SKM-1 treated with dmso at 0.1 percent for 144 hours (cell line): ENCODE data around the gene FAM83D.

Source experiments
- DNase-seq: peaks from one replicate; lab custom pipeline; 2025; ENCODE audit not compliant: unreplicated experiment; lab: John Stamatoyannopoulos, UW

FAM83D gene

DNA sequence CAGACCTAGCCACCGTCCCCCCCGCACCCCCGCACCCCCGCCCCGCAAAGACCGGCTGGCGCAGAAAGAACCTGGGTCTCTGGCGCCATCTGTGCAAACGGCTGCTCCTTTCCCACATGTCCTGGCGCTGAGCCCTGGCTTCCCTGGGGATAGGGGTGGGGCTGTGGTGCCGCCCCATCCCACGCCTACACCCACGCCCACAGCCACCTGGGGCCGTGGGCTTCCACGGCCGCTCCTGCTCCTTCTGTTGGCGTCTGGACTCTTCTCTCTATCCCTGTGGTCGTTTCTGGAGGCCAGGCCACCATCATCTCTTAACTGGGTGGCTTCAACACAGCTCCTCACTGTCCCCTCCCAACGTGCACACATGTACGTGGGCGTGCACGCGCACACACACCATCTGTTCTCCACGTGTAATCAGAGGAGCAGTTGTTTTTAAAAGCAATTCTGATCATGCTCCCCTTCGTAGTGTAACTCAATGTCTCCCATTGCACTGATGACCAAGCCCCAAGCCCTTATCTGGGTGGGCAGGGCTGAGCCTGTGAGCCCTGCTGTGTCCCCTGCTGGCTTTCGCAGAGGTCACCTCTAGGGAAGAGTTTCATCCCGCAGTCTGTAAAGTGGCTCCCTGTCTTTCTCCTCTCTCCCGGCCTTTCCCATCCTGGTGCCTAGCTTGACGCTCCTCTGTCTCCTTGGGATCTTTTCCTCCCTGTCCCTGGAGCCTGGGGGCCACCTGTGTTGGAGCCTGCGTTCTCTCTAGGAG, 31.9 kb upstream of the FAM83D start:
- no peak for DNase-seq

DNA sequence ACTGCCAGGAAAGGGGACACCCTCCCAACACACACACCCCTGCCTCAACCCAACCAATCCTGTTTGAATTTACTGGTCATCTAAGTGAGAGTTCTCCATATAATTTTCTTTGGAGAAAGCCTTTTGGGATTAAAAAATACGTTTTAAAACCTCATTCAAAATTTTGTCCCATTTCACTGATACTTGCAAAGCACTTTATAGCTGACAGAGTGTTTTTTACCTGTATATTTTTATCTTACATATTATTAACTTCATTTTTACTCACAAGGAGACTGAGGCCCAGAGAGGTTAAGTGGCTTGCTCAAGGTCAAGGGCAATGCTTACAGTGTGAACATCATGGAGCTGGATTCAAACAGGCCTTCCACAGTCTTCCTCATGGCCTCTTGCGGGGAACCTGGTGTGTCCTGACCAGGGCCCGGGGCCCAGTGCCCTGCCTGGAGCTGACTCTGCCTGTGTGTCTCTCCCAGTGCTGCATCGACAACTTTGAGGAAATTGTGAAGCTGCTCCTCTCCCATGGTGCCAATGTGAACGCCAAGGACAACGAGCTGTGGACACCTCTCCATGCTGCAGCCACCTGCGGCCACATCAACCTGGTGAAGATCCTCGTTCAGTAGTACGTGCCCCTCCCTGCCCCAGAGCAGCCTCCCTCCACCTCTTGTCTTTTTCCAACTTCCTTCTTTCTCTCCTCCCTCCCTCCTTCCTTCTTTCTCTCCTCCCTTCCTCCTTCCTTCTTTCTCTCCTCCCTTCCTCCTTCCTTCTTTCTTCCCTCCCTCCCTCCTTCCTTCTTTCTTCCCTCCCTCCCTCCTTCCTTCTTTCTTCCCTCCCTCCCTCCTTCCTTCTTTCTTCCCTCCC, 30.9 kb upstream of the FAM83D start:
- DNase-seq, result no peak

DNA sequence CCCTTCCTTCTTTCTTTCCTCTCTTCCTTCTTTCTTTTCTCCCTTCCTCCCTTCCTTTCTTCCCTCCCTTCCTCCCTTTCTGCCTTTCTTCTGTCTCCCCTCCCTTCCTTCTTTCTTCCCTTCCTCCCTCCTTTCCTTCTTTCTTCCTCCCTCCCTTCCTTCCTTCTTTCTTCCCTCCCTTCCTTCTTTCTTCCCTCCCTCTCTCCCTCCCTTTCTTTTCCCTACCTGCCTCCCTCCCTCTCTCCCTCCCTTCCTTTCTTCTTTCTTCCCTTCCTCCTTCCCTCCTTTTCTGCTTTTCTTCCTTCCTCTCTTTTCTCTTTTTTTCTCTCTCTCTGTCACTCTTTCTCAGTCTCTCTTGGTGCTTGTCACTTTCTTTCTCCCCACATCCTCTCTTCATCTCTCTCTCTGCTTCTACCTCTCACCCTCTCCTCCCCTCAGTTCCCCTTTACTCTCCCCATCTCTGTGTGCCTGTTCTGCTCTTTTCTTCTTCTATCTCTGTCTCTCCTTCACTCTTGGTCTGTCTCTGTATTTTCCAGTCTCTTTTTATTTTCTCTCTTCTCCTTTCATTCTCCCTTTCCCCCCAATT, 30.1 kb upstream of the FAM83D start:
- no peak for DNase-seq

DNA sequence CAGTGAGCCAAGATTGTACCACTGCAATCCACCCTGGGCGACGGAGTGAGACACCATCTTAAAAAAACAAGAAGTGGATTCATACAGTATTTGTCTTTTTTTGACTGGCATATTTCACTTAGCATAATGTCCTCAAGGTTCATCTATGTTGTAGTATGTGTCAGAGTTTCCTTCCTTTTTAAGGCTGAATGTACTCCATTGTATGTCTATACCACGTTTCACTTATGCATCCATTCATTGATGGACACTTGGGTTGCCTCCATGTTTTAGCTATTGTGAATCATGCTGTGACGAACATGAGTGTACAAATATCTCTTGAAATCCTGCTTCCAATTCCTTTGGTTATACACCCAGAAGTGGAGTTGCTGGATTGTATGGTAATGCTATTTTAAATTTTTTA, 28.9 kb upstream of the FAM83D start:
- no peak for DNase-seq

DNA sequence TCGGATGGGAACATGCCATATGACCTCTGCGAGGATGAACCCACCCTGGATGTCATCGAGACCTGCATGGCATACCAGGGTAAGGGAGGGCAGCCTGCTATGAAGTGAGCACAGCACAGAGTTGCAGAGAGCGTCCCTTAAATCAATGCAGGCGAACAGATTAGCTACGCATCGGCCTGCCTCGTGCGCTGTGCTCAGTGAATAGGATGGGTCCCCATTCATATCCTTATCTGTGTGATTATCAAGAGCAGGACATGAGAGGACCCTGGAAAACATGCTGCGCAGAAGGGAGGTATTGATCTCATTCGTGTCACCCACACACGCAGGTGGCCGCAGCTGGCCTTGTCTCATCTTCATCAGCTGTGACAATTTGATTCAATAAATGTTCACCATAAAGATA, 25.6 kb upstream of the FAM83D start:
- DNase-seq, result no peak

DNA sequence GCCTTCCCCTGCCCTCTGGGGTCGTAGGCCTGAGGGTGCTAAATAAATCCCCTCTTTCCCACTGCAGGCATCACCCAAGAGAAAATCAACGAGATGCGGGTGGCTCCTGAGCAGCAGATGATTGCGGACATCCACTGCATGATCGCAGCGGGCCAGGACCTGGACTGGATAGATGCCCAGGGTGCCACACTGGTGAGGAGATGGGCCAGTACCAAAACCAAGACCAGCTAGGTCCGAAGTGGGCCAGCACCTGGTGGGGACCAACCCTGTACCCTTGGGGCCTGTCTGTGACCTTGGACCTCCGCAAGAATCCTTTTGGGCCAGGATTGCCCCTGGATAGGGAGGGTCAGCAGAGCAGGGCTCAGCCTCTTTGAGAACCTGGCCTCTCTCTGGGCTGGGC, 23.6 kb upstream of the FAM83D start:
- DNase-seq, result no peak

DNA sequence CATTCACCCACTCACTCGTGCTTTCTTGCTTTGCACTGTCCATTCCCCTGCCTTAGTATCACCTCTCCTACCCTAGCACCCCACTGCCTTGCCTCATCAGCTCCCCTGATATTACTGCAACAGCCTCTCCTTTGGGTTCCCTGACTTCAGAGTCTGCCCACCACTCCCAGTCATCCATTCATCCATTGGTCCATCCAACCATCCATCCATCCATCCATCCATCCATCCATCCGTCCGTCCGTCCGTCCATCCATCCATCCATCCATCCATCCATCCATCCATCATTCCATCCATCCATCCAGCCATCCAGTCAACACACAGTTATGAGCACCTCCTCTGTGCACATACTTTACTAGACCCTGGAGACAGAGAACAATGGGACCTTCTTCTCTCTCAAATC, 22.9 kb upstream of the FAM83D start:
- no peak for DNase-seq

DNA sequence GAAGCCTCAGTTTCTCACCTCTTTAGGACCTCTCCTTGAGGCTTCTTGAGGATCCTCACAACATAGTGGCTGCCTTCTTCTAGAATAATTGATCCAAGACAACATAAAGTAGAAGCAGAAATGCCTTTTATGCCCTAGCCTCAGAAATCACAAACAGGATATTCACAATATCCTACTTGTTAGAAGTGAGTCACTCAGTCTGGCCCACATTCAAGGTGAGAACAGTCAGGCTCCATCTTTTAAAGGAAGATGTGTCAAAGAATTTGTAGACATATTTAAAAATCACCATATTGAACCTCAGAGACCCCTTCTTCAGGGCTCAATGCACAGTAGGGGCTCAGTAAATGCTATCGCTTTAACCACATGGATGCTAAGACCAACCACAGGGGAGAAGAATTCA, 20.8 kb upstream of the FAM83D start:
- no peak for DNase-seq

DNA sequence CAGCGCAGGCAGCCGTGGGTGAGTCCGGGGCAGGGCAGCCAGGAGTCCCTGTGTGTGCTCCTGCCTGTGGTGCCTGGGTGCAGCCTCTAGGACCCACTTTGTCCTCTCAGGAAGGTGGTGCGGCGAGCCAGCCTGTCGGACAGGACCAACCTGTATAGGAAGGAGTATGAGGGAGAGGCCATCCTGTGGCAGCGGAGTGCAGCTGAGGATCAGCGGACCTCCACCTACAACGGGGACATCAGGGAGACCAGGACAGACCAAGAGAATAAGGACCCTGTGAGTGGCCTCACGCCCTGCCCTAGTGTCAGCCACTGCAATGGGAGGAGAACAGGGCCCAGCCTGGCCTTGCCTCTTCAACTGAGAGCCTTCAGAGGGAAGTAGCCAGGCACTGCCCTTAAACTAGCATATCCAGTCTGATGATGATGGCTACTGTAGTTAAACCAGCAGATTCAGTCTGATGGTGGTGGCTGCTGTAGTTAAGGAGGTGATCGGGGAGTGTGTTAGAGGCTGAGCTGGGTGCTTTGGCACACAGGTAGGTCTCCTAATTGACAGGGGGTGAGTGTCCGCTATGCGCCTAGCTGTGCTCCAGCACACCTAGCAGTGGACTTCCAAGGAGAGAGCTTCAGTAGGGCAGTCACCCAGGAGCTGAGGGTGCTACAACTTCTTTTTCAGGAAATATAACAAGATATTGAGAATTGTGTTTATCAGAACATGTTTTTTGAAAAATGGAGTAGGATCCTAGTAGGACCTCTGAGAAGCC, 18.1 kb upstream of the FAM83D start:
- DNase-seq, result no peak

DNA sequence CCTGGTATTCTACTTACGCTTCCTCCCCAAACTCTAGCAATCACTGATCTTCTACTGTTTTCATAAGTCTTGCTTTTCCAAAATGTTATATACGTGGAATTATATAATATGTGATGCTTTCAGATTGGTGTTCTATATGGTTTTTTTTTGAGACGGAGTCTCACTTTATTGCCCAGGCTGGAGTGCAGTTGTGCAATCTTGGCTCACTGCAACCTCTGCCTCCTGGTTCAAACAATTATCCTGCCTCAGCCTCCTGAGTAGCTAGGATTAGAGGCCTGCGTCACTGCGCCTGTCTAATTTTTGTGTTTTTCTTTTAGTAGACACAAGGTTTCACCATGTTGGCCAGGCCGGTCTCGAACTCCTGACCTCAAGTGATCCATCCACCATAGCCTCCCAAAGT, 10.9 kb upstream of the FAM83D start:
- no peak for DNase-seq

DNA sequence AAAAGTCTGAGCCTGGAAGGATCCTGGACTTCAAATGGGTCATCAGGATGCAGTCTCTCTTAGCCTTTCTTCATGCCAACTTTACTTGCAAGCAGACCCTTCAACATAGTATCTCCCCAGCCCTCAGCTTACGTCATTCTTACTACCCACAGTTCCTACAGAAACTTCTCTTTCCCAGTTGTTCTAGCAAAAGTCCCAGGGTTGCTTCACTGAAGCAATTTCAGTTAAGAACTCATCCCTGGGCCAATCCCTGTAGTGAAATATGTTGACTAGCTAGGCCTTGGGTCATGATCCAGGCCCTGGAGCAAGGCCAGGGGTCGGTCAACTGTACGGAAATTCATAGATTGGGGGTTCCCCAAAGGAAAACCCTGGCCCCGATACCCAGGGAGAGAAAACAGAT, 8.6 kb upstream of the FAM83D start:
- no peak for DNase-seq

DNA sequence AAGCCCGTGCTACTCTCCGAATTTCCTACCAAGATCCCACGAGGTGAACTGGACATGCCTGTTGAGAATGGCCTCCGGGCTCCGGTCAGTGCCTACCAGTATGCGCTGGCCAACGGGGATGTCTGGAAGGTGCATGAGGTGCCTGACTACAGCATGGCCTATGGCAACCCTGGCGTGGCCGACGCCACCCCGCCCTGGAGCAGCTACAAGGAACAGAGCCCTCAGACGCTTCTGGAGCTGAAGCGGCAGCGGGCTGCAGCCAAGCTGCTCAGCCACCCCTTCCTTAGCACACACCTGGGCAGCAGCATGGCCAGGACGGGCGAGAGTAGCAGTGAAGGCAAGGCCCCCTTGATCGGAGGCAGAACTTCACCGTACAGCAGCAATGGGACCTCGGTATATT, 8.0 kb upstream of the FAM83D start:
- DNase-seq, result no peak

DNA sequence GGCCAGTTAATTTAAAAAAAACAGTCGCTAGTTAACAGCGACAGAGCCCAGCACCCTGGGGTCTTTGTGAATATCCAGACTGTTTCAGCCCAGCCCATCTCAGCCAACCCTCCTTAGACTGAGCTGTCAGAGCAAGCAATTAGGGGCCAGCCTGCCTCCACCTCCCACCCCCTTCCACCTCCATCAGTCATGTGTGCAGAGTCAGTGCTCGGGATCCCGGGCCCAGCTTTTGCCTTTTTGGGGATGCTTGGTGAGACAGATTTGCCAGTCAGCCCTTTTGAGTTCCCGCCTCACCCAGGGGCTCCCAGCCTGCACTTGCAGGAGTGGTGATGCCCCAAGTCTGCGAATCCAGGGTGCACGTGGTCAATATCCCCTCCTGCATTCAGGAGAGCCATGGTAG, 6.5 kb upstream of the FAM83D start:
- no peak for DNase-seq

DNA sequence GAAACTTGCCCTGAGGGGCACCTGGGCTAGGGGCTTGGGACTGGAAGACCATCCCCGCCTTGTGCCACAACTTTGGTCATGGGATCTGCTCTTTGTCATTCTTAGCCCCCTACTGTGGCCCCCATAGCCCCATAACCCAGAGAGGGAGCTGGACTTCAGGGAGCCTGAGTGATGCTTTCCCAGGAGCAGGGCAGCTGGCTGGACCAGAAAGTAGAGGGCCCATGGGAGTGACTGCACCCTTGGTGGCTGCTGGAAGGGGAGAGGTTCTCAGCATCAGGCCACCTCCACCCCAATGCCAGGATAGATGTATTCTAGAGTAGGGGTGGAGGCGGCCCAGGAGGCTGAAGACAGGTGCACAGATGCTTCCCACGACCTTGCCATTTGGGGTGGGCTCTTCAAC, 5.8 kb upstream of the FAM83D start:
- no peak for DNase-seq

DNA sequence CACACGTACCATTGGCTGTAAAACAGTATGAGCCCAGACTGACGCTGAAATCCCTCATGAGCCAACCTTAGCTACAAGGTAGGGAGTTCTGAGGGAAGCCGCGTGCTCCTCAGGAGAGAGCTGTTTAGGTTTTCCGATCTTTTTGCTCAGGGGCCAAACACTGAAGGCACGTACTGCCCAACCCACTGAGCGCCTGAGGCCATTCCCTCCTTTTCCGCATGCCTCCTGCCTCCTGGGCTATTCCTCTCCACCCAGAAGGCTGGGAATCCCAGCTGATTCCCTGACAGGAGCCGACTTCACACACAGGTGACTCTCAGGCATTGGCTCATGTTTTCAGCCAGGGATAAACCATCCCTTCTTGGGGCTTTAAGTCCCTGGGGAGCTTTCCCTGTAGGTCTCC, 5.4 kb upstream of the FAM83D start:
- DNase-seq, result no peak

DNA sequence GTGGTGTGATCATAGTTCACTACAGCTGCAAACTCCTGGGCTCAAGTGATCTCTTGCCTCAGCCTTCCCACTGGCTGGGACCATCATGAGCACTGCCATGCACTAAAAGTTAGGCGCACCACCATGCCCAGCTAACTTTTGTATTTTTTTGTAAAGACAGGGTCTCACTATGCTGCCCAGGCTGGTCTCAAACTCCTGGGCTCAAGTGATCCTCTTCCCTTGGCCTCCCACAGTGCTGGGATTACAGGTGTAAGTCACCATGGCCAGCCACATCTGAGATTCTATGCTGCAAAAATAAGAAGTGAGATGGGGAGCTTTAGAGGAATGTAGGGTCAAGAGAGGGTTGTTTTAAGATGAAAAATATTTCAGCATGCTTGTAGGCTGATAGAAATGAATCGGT, 1.5 kb upstream of the FAM83D start:
- no peak for DNase-seq

DNA sequence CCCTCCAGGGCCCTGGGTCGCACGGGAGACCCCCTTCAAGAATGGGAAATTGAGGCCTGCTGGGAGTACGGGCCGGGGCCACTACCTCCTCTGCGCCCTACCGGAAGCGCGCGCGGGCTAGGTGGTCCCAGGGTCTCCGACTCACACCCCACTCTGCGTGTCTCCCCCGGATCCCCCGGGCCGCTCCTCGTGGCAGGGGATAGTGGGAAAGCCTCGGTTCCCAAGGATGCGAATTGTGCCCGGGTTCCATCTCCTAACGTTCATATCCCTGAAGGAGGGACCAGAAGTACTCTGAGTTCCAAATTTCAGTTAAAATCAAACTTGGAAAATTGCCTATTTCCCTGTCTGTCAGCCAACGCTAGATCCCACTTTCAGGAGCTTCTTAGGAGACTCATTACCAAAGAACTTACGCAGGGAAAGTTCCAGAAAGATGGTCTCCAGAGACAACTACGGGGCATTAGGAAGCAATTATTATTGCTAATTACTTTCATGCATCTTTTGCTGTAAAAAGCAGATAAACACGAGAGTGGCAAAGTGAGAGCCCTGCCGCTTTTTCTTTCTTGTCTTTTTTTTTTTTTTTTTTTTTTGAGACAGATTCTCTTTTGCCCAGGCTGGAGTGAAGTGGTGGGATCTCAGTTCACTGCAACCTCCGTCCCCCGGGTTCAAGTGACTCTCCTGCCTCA, 858 bp downstream of the FAM83D start:
- no peak for DNase-seq

DNA sequence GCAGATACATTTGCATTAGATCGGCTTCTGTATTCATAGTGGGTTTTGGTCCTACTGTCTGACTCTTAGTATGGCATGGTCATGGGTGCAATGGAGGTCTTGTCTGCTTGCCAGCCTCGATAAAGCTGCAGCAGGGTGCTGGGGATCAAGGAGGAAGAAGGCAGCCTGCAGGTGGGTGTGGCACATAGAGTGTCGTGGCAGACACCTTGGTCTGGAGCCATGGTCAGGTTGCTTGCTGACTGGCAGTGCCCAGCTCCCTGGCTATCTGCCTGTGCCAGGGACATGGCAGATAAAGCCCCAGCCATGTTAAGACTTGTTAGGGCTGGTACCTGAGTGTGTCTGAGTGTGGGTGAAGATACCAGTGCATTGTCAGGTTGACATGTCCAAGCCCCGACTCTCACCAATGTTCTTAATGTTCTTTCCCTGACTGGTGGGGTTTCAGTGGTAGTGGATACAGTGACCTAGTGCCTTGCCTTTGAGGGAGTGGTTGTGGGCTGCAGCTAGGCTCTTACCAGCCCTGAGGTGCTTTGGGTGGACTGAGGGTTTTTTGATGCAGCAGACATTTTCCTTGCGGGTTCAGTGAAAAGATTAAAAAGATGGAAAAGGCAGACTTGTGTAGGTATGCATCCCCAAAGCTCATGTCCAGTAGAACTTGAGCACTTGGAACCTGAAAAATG, 1.8 kb downstream of the FAM83D start:
- no peak for DNase-seq

DNA sequence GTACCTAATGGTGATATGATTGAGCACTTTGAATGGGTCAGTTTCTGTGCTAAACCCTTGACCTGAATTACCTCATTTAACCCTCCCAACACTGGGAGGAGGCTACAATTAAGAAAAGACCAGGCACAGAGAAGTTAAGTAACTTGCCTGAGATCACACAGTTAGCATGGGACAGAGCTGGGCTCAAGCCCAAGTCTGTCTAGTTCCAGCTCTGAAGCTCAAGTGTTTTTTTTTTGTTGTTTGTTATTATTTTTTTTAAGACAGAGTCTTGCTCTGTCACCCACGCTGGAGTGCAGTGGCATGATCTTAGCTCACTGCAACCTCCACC, 4.0 kb downstream of the FAM83D start:
- no peak for DNase-seq

DNA sequence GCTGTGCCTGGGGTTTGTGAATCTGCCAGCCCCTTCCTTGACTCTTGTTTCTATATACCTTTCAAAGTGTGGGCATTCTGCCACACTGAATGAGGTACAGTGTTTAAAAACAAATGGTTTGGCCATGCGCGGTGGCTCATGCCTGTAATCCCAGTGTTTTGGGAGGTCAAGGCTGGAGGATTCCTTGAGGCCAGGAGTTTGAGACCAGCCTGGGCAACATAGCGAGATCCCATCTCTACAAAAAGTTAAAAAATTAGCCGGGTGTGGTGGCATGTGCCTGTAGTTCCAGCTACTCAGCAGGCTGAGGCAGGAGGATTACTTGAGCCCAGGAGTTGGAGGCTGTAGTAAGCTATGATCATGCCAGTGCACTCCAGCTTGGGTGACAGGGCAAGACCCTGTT, 5.8 kb downstream of the FAM83D start:
- no peak for DNase-seq
